GM12891 (cell line): ENCODE data around the gene ANKRD62.

Experiments
- POLR2AphosphoS5 ChIP-seq: IDR thresholded peaks from 2 replicates; pipeline ENCODE4 v1.6.1; 2011; ENCODE audit warnings: low read depth, low read length, control low read depth
- TAF1 ChIP-seq: IDR thresholded peaks from 2 replicates; pipeline ENCODE4 v1.6.1; 2011; ENCODE audit warnings: low read depth, low read length, control low read depth

GRCh38 chr18:12109836-12110235 lies 16.2 kb downstream of the ANKRD62 start:
- TF ChIP-seq POLR2AphosphoS5, result no peak
- TF ChIP-seq TAF1, result no peak
